B cell (primary cell): ENCODE data around the gene MVD. TPM values are rescaled to one million over a fixed set of nuclear protein-coding genes. Genes with fewer than 3 reads are reported as not detected.

ENCODE experiments used
- ATAC-seq: fragments of 200-7000 bp; cut with Tn5 transposase; one replicate; pipeline ENCODE4 v1.10.0; 2021; ENCODE audit warnings: low read depth, mild to moderate bottlenecking, moderate number of reproducible peaks, moderate library complexity
- CTCF ChIA-PET: fragments of 350-600 bp; sonication (Branson Sonifier 250); formaldehyde crosslinking; loops from one replicate; lab custom pipeline; 2021; ENCODE audit warnings: antibody characterized with exemption, inconsistent platforms; lab: Charles Lee
- POLR2A ChIA-PET: fragments of 350-600 bp; sonication (Branson Sonifier 250); formaldehyde crosslinking; loops from one replicate; lab custom pipeline; 2021; ENCODE audit warnings: antibody characterized with exemption; lab: Charles Lee
- DNase-seq: peaks from one replicate; pipeline ENCODE4 v3.0.0; 2013
- H2AFZ ChIP-seq: 2 replicates; pipeline ENCODE4 v1.6.1; 2012; ENCODE audit warnings: mild to moderate bottlenecking, low read depth, low read length; ENCODE audit not compliant: insufficient read depth, poor library complexity, severe bottlenecking
- H3K27ac ChIP-seq, 2 donors: 1 replicate in 1 of 2; 2 replicates in 1 of 2; pipeline ENCODE4 v1.5.1; 2012 to 2013; ENCODE audit warnings: low read length in 2 of 2, mild to moderate bottlenecking in 2 of 2, moderate library complexity in 1 of 2
- H3K27me3 ChIP-seq, 4 experiments: fragments of 200-600 bp in 1 of 4; sonication (generic) in 1 of 4; replicated peaks in 1 of 4; 1 replicate in 2 of 4; 2 replicates in 2 of 4; pipeline versions ENCODE4 v1.6.1 to v1.7.0; 2013 to 2016; ENCODE audit warnings: low read length in 3 of 4, mild to moderate bottlenecking in 2 of 4, mixed read lengths in 1 of 4, moderate library complexity in 1 of 4; ENCODE audit not compliant: insufficient read depth in 4 of 4, control insufficient read depth in 3 of 4; ENCODE audit errors: control extremely low read depth in 1 of 4
- H3K36me3 ChIP-seq, 2 experiments: replicated peaks in 1 of 2; 1 replicate in 1 of 2; 2 replicates in 1 of 2; pipeline versions ENCODE4 v1.6.1 to v1.7.1; 2013; ENCODE audit warnings: low read length in 1 of 2; ENCODE audit not compliant: insufficient read depth in 2 of 2, control insufficient read depth in 1 of 2; ENCODE audit errors: control extremely low read depth in 1 of 2, extremely low read depth in 1 of 2
- H3K4me1 ChIP-seq, 2 donors: fragments of 200-600 bp in 1 of 2; sonication (generic) in 1 of 2; 1 replicate in 1 of 2; 2 replicates in 1 of 2; pipeline versions ENCODE4 v1.5.1 to v1.6.1; 2013 to 2017; ENCODE audit warnings: low read length in 2 of 2; ENCODE audit not compliant: control insufficient read depth in 2 of 2, insufficient read depth in 2 of 2
- H3K4me2 ChIP-seq: replicated peaks from 2 replicates; pipeline ENCODE3; 2012; ENCODE audit warnings: mild to moderate bottlenecking, low read depth, low read length; ENCODE audit not compliant: poor library complexity, severe bottlenecking
- H3K4me3 ChIP-seq, 5 experiments: fragments of 200-600 bp in 1 of 5; sonication (generic) in 1 of 5; 1 replicate in 3 of 5; 2 replicates in 2 of 5; pipeline versions ENCODE4 v1.5.1 to v1.7.0; 2011 to 2016; ENCODE audit warnings: low read length in 4 of 5, mild to moderate bottlenecking in 4 of 5, low read depth in 2 of 5, control low read depth in 1 of 5, moderate library complexity in 1 of 5; ENCODE audit not compliant: insufficient read depth in 1 of 5; ENCODE audit errors: control extremely low read depth in 1 of 5, extremely low read depth in 1 of 5
- H3K79me2 ChIP-seq: fragments of 200-600 bp; sonication (generic); one replicate; pipeline ENCODE4 v1.6.0; 2016; ENCODE audit warnings: low read length; ENCODE audit not compliant: control insufficient read depth, insufficient read depth
- H3K9ac ChIP-seq: fragments of 200-600 bp; sonication (generic); 2 replicates; pipeline ENCODE4 v1.6.1; 2017; ENCODE audit warnings: mild to moderate bottlenecking, low read length, moderate library complexity
- H3K9me3 ChIP-seq, 3 donors: one replicate each; pipeline versions ENCODE4 v1.6.1 to v1.7.1; 2013; ENCODE audit warnings: low read length in 2 of 3; ENCODE audit not compliant: control insufficient read depth in 2 of 3, insufficient read depth in 1 of 3; ENCODE audit errors: control extremely low read depth in 1 of 3
- H4K20me1 ChIP-seq: 2 replicates; pipeline ENCODE4 v1.6.0; 2012; ENCODE audit warnings: mild to moderate bottlenecking, low read length; ENCODE audit not compliant: insufficient read depth, control insufficient read depth, poor library complexity, severe bottlenecking
- H3K27ac Mint-ChIP-seq: one replicate; pipeline ENCODE4 v1.8.0; 2021; ENCODE audit warnings: mixed read lengths
- H3K27me3 Mint-ChIP-seq: one replicate; pipeline ENCODE4 v1.8.0; 2021; ENCODE audit warnings: mixed read lengths
- H3K4me1 Mint-ChIP-seq: one replicate; pipeline ENCODE4 v1.8.0; 2021; ENCODE audit warnings: mixed read lengths
- H3K4me3 Mint-ChIP-seq: one replicate; pipeline ENCODE4 v1.8.0; 2021; ENCODE audit warnings: mixed read lengths
- H3K9me3 Mint-ChIP-seq: one replicate; pipeline ENCODE4 v1.8.0; 2022; ENCODE audit warnings: mixed read lengths; ENCODE audit not compliant: insufficient read depth
- CTCF ChIP-seq: fragments of 200-600 bp; IDR thresholded peaks from one replicate; pipeline ENCODE4 v1.8.0; 2022; ENCODE audit warnings: antibody characterized with exemption, mild to moderate bottlenecking
- EZH2 ChIP-seq: IDR thresholded peaks from 2 replicates; pipeline ENCODE4 v1.6.1; 2012; ENCODE audit warnings: borderline replicate concordance, low read depth, mild to moderate bottlenecking, moderate library complexity, low read length; ENCODE audit not compliant: insufficient read depth, poor library complexity, severe bottlenecking
- WGBS: methylation state at CpG from one replicate; pipeline ENCODE4 v1.1.5; 2013; ENCODE audit warnings: missing lambda C conversion rate; ENCODE audit not compliant: insufficient coverage; 5-methylcytosine and 5-hydroxymethylcytosine counted together
- intact Hi-C: fragments of 100-400 bp; cut with micrococcal nuclease; formaldehyde crosslinking; loops from one replicate; pipeline ENCODE4 v1.10.0; 2022
- polyA plus RNA-seq: library from polyadenylated mRNA; depleted of rRNA; stranded (reverse); fragments of >200 nt; gene quantifications from 2 replicates; pipeline ENCODE4 v1.2.3, GENCODE V29; 2012
- total RNA-seq, 2 donors: library from RNA; stranded (reverse); fragments of 120-200 nt in 1 of 2; gene quantifications; 1 replicate in 1 of 2; 2 replicates in 1 of 2; pipeline versions ENCODE4 v1.2.3 to v1.2.4, GENCODE V29; 2013 to 2022

MVD gene
- total and polyA plus RNA-seq, 2 donors (not counting 1 experiment from before 2014, with no cell fraction given): 40.9 to 95.4 TPM

DNA sequence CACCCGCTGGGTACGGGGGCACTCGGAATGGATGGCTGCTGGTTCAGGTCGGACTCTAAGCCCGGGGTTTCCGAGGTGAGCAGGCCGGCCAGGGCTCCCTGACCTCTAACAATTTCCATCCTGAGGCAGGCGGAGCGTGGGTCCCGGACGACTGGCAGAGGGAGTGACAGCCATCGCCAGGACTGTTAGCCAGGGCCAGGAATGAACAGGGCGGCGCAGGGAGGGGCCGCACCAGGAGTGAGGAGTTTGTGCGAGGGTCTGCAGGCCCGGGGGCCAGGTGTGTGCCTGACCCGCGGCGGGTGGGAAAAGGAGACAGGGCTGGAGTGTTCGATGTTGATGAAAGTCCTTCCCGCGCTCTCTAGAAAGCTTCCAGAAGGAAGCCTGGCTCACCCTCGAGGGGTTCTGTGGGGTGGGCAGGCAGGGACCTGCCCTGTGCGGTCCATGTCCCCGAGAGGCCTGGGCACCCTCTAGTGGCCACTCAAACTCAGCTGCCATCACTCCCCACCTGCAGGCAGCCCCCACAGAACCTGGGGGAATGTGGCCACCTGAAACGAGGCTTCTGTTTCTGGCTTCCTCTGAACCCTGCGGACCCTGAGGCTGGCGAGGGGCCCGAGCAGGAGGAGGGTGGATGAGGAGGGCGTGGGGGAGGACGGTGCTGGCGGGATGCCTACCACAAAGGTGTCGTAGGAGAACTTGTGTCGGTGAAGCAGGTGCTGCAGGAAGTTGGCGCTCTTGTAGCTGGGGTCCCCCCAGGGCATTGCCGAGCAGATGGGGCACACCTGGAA lies 35.1 kb upstream of the MVD start:
- DNase-seq (no peak), ATAC-seq (no peak)
- H3K4me3 ChIP-seq: no peak overlapping the region
- H2AFZ ChIP-seq: no peak overlapping the region
- peak overlapping the region; percentile 61 for H3K27ac Mint-ChIP-seq
- no peaks in the 10 kb centered on the region for H3K9me3 ChIP-seq
- 67% methylated on average over 26 of the region's 37 CpGs for WGBS
- H3K9ac ChIP-seq: no peak overlapping the region
- peaks cover 40 to 72% of the 10 kb centered on the region in 2 donors for H3K4me1 ChIP-seq
- H4K20me1 ChIP-seq: peaks cover 23% of the 10 kb centered on the region
- no peaks in the 10 kb centered on the region for H3K27me3 Mint-ChIP-seq
- TF ChIP-seq CTCF (no peak), EZH2 (no peak)
- peaks cover 0 to 52% of the 10 kb centered on the region in 2 experiments for H3K36me3 ChIP-seq
- no peaks in the 10 kb centered on the region for H3K27me3 ChIP-seq
- H3K9me3 Mint-ChIP-seq: no peaks in the 10 kb centered on the region
- peak overlapping the region; percentile 2 to 29 for H3K27ac ChIP-seq
- ChIA-PET CTCF (no interaction called here), POLR2A (interaction anchor here (0.6 kb wide), 1 partner anchor 10 kb away, joined by 6 read pairs; no protein-coding TSS in a partner anchor)
- peaks cover 49% of the 10 kb centered on the region for H3K79me2 ChIP-seq
- peak overlapping the region; percentile 25 for H3K4me2 ChIP-seq
- peak overlapping the region; percentile 29 for H3K4me3 Mint-ChIP-seq
- intact Hi-C loops: no loop called here
- H3K4me1 Mint-ChIP-seq: peaks cover 51% of the 10 kb centered on the region
